ENCODE results near the gene NFS1.

Gene NFS1

GRCh38 chr20:35731862-35732643 is 32.9 kb upstream of the NFS1 start:
- TF ChIP-seq CTCF (conservative IDR thresholded peaks at IDR 0.05) = no peak
- H3K27ac ChIP-seq = no peak overlapping the region

GRCh38 chr20:35731469-35731788 is 32.3 kb upstream of the NFS1 start:
- TF ChIP-seq CTCF (conservative IDR thresholded peaks at IDR 0.05) = no peak
- H3K27ac ChIP-seq = no peak overlapping the region

GRCh38 chr20:35730583-35731468 is 31.7 kb upstream of the NFS1 start:
- TF ChIP-seq CTCF (conservative IDR thresholded peaks at IDR 0.05) = no peak
- no peak overlapping the region for H3K27ac ChIP-seq

GRCh38 chr20:35729836-35730582 is 30.9 kb upstream of the NFS1 start:
- TF ChIP-seq CTCF (conservative IDR thresholded peaks at IDR 0.05) = no peak

GRCh38 chr20:35729283-35729807 is 30.2 kb upstream of the NFS1 start:
- no peak for TF ChIP-seq CTCF (conservative IDR thresholded peaks at IDR 0.05)
- no peak overlapping the region for H3K27ac ChIP-seq

More at GRCh38 chr20:35729836-35730582, 30.9 kb upstream of the NFS1 start:
- H3K27ac ChIP-seq = no peak overlapping the region

GRCh38 chr20:35726842-35727711 is 27.9 kb upstream of the NFS1 start:
- no peak for TF ChIP-seq CTCF (conservative IDR thresholded peaks at IDR 0.05)

More at GRCh38 chr20:35726842-35727711, 27.9 kb upstream of the NFS1 start:
- H3K27ac ChIP-seq = no peak overlapping the region

All from VCaP (cell line).